Natural killer cell treated with Interleukin-12 subunit alpha and Interleukin-12 subunit beta and Interleukin-15 and Interleukin-18, amount 100 ng/mL, for 72 hours (primary cell): ENCODE results near the gene NUAK1. TPM values are rescaled to one million over a fixed set of nuclear protein-coding genes. Genes with fewer than 3 reads are reported as not detected.

Experiments used
- ATAC-seq, 2 donors: fragments of 150-1000 bp; cut with Tn5 transposase in 1 of 2; sonication (Bioruptor Pico), chemical (Tn5 transposase) in 1 of 2; 2 replicates each; pipeline ENCODE4 v1.10.0; 2021
- DNase-seq: peaks from one replicate; pipeline ENCODE4 v3.0.0; 2022; ENCODE audit warnings: low spot score
- H3K27ac Mint-ChIP-seq, 2 donors: 1 replicate in 1 of 2; 2 replicates in 1 of 2; pipeline ENCODE4 v1.8.0; 2022; ENCODE audit warnings: mixed read lengths in 2 of 2, mild to moderate bottlenecking in 1 of 2, moderate library complexity in 1 of 2
- H3K27me3 Mint-ChIP-seq, 2 donors: 1 replicate in 1 of 2; 2 replicates in 1 of 2; pipeline ENCODE4 v1.8.0; 2022; ENCODE audit warnings: mixed read lengths in 2 of 2
- H3K36me3 Mint-ChIP-seq: one replicate; pipeline ENCODE4 v1.8.0; 2022; ENCODE audit warnings: mixed read lengths
- H3K4me1 Mint-ChIP-seq, 2 donors: 1 replicate in 1 of 2; 2 replicates in 1 of 2; pipeline ENCODE4 v1.8.0; 2022; ENCODE audit warnings: low read depth in 2 of 2, mixed read lengths in 2 of 2, mild to moderate bottlenecking in 1 of 2
- H3K4me3 Mint-ChIP-seq: one replicate; pipeline ENCODE4 v1.8.0; 2022; ENCODE audit warnings: mixed read lengths
- H3K9me3 Mint-ChIP-seq: 2 replicates; pipeline ENCODE4 v1.8.0; 2022; ENCODE audit warnings: mixed read lengths
- total RNA-seq, 2 donors: library from RNA; stranded (reverse); gene quantifications; one replicate each; pipeline ENCODE4 v1.2.3, GENCODE V29; 2022

The NUAK1 gene
- total RNA-seq, 2 donors from 2014 or later, result 0.05 to 1.6 TPM

- peaks cover 12 to 33% of the 10 kb centered on the region in 2 donors for H3K27me3 Mint-ChIP-seq
- ATAC-seq (no peak), DNase-seq (no peak)
- H3K36me3 Mint-ChIP-seq, result no peaks in the 10 kb centered on the region
- H3K9me3 Mint-ChIP-seq, result no peaks in the 10 kb centered on the region
- peaks cover 0 to 9% of the 10 kb centered on the region in 2 donors for H3K4me1 Mint-ChIP-seq
- H3K27ac Mint-ChIP-seq, result no peak overlapping the region
- no peak overlapping the region for H3K4me3 Mint-ChIP-seq
These were observed 31.9 kb downstream of the NUAK1 start for GRCh38 chr12:106106892-106107291.

- H3K9me3 Mint-ChIP-seq, result no peaks in the 10 kb centered on the region
- H3K4me3 Mint-ChIP-seq, result no peak overlapping the region
- H3K36me3 Mint-ChIP-seq, result no peaks in the 10 kb centered on the region
- H3K27me3 Mint-ChIP-seq, result peaks cover 12 to 35% of the 10 kb centered on the region in 2 donors
- peaks cover 0 to 9% of the 10 kb centered on the region in 2 donors for H3K4me1 Mint-ChIP-seq
- DNase-seq (no peak), ATAC-seq (no peak)
- H3K27ac Mint-ChIP-seq, result no peak overlapping the region
These were observed 32.6 kb downstream of the NUAK1 start for GRCh38 chr12:106106061-106106566.

GRCh38 chr12:106101803-106102202 lies 37.0 kb downstream of the NUAK1 start:
- H3K36me3 Mint-ChIP-seq, result no peaks in the 10 kb centered on the region
- H3K27ac Mint-ChIP-seq, result no peak overlapping the region
- no peaks in the 10 kb centered on the region for H3K9me3 Mint-ChIP-seq
- ATAC-seq, result no peak
- DNase-seq, result no peak
- peaks cover 25 to 37% of the 10 kb centered on the region in 2 donors for H3K27me3 Mint-ChIP-seq
- no peaks in the 10 kb centered on the region for H3K4me1 Mint-ChIP-seq
- H3K4me3 Mint-ChIP-seq, result no peak overlapping the region

- no peaks in the 10 kb centered on the region for H3K4me1 Mint-ChIP-seq
- no peaks in the 10 kb centered on the region for H3K36me3 Mint-ChIP-seq
- H3K4me3 Mint-ChIP-seq, result no peak overlapping the region
- no peak overlapping the region for H3K27ac Mint-ChIP-seq
- peaks cover 27 to 39% of the 10 kb centered on the region in 2 donors for H3K27me3 Mint-ChIP-seq
- no peak for DNase-seq
- H3K9me3 Mint-ChIP-seq, result no peaks in the 10 kb centered on the region
- ATAC-seq, result no peak
These were observed 40.0 kb downstream of the NUAK1 start for GRCh38 chr12:106098691-106099200.

- Mint-ChIP-seq H3K27me3 (peaks cover 18 to 35% of the 10 kb centered on the region in 2 donors), H3K36me3 (no peaks in the 10 kb centered on the region), H3K4me1 (no peaks in the 10 kb centered on the region), H3K4me3 (no peak overlapping the region), H3K9me3 (no peaks in the 10 kb centered on the region), H3K27ac (no peak overlapping the region)
- DNase-seq (no peak), ATAC-seq (no peak)
These were observed 41.7 kb downstream of the NUAK1 start for GRCh38 chr12:106097011-106097410.

- H3K27ac Mint-ChIP-seq, result no peak overlapping the region
- DNase-seq (no peak), ATAC-seq (no peak)
- H3K27me3 Mint-ChIP-seq, result peaks cover 18 to 33% of the 10 kb centered on the region in 2 donors
- no peak overlapping the region for H3K4me3 Mint-ChIP-seq
- H3K4me1 Mint-ChIP-seq, result no peaks in the 10 kb centered on the region
- H3K9me3 Mint-ChIP-seq, result no peaks in the 10 kb centered on the region
- no peaks in the 10 kb centered on the region for H3K36me3 Mint-ChIP-seq
These were observed 42.4 kb downstream of the NUAK1 start for GRCh38 chr12:106096376-106096775.

- Mint-ChIP-seq H3K4me1 (no peaks in the 10 kb centered on the region), H3K4me3 (no peak overlapping the region), H3K9me3 (no peaks in the 10 kb centered on the region), H3K27ac (no peak overlapping the region), H3K27me3 (peaks cover 12 to 28% of the 10 kb centered on the region in 2 donors), H3K36me3 (no peaks in the 10 kb centered on the region)
- DNase-seq (no peak), ATAC-seq (no peak)
These were observed 44.5 kb downstream of the NUAK1 start for GRCh38 chr12:106094304-106094703.

- Mint-ChIP-seq H3K4me3 (no peak overlapping the region), H3K4me1 (no peaks in the 10 kb centered on the region), H3K27ac (no peak overlapping the region), H3K9me3 (no peaks in the 10 kb centered on the region), H3K36me3 (no peaks in the 10 kb centered on the region), H3K27me3 (peaks cover 12 to 24% of the 10 kb centered on the region in 2 donors)
- DNase-seq (no peak), ATAC-seq (no peak)
These were observed 45.5 kb downstream of the NUAK1 start for GRCh38 chr12:106093246-106093645.

GRCh38 chr12:106091446-106091820 lies 47.3 kb downstream of the NUAK1 start:
- Mint-ChIP-seq H3K4me1 (no peaks in the 10 kb centered on the region), H3K27me3 (peaks cover 1 to 17% of the 10 kb centered on the region in 2 donors), H3K36me3 (no peaks in the 10 kb centered on the region), H3K9me3 (no peaks in the 10 kb centered on the region), H3K27ac (no peak overlapping the region), H3K4me3 (no peak overlapping the region)
- ATAC-seq (no peak), DNase-seq (no peak)

GRCh38 chr12:106090591-106091445 lies 47.9 kb downstream of the NUAK1 start:
- H3K4me3 Mint-ChIP-seq, result no peak overlapping the region
- no peaks in the 10 kb centered on the region for H3K36me3 Mint-ChIP-seq
- DNase-seq, result no peak
- H3K27me3 Mint-ChIP-seq, result peaks cover 0 to 17% of the 10 kb centered on the region in 2 donors
- H3K4me1 Mint-ChIP-seq, result no peaks in the 10 kb centered on the region
- H3K9me3 Mint-ChIP-seq, result no peaks in the 10 kb centered on the region
- ATAC-seq, result no peak
- no peak overlapping the region for H3K27ac Mint-ChIP-seq

GRCh38 chr12:106089935-106090334 lies 48.8 kb downstream of the NUAK1 start:
- DNase-seq, result no peak
- ATAC-seq, result no peak
- Mint-ChIP-seq H3K36me3 (no peaks in the 10 kb centered on the region), H3K4me3 (no peak overlapping the region), H3K9me3 (no peaks in the 10 kb centered on the region), H3K4me1 (peaks cover 0 to 4% of the 10 kb centered on the region in 2 donors), H3K27ac (no peak overlapping the region), H3K27me3 (peaks cover 0 to 12% of the 10 kb centered on the region in 2 donors)

- H3K4me1 Mint-ChIP-seq, result peaks cover 0 to 5% of the 10 kb centered on the region in 2 donors
- no peaks in the 10 kb centered on the region for H3K36me3 Mint-ChIP-seq
- ATAC-seq (no peak), DNase-seq (no peak)
- no peaks in the 10 kb centered on the region for H3K9me3 Mint-ChIP-seq
- no peak overlapping the region for H3K4me3 Mint-ChIP-seq
- H3K27me3 Mint-ChIP-seq, result peaks cover 0 to 11% of the 10 kb centered on the region in 2 donors
- no peak overlapping the region for H3K27ac Mint-ChIP-seq
These were observed 49.8 kb downstream of the NUAK1 start for GRCh38 chr12:106088811-106089485.

GRCh38 chr12:106088246-106088808 lies 50.4 kb downstream of the NUAK1 start:
- Mint-ChIP-seq H3K27ac (no peak overlapping the region), H3K9me3 (no peaks in the 10 kb centered on the region), H3K27me3 (peaks cover 6 to 15% of the 10 kb centered on the region in 2 donors), H3K36me3 (no peaks in the 10 kb centered on the region), H3K4me1 (peaks cover 0 to 5% of the 10 kb centered on the region in 2 donors), H3K4me3 (no peak overlapping the region)
- no peak for DNase-seq
- no peak for ATAC-seq
